ENCODE measurements around the gene ARHGEF33.
A peak's percentile ranks its signal among the peaks of the same experiment; 100 is the strongest.

The ARHGEF33 gene

GRCh38 chr2:38981670-38982357, 92.1 kb downstream of the ARHGEF33 start:
- no peak for DNase-seq (ENCODE audit: insufficient read length, low spot score)
- no peak for TF ChIP-seq POU2F2 (IDR thresholded peaks at IDR 0.05; ENCODE audit: low read depth, low read length)
- TF ChIP-seq POLR2AphosphoS5 (IDR thresholded peaks at IDR 0.05; ENCODE audit: low read depth, low read length): no peak
- no peak for TF ChIP-seq TAF1 (IDR thresholded peaks at IDR 0.05; ENCODE audit: low read depth, low read length)
- no peak for TF ChIP-seq SPI1 (IDR thresholded peaks at IDR 0.05; ENCODE audit: low read depth, low read length)
- TF ChIP-seq POLR2A (IDR thresholded peaks at IDR 0.05; ENCODE audit: low read depth, low read length): no peak
- TF ChIP-seq PAX5 (IDR thresholded peaks at IDR 0.05; ENCODE audit: insufficient read depth, low read length, severe bottlenecking): no peak
- FAIRE-seq: no peak

- no peak for DNase-seq (ENCODE audit: insufficient read length, low spot score)
- no peak for TF ChIP-seq POLR2A (IDR thresholded peaks at IDR 0.05; ENCODE audit: low read depth, low read length)
- no peak for TF ChIP-seq TAF1 (IDR thresholded peaks at IDR 0.05; ENCODE audit: low read depth, low read length)
- TF ChIP-seq POLR2AphosphoS5 (IDR thresholded peaks at IDR 0.05; ENCODE audit: low read depth, low read length): no peak
- TF ChIP-seq SPI1 (IDR thresholded peaks at IDR 0.05; ENCODE audit: low read depth, low read length): no peak
- FAIRE-seq: no peak
Observed at GRCh38 chr2:38982498-38982897, 92.8 kb downstream of the ARHGEF33 start.

- no peak for FAIRE-seq
- no peak for TF ChIP-seq SPI1 (IDR thresholded peaks at IDR 0.05; ENCODE audit: low read depth, low read length)
- no peak for TF ChIP-seq POU2F2 (IDR thresholded peaks at IDR 0.05; ENCODE audit: low read depth, low read length)
- TF ChIP-seq TAF1 (IDR thresholded peaks at IDR 0.05; ENCODE audit: low read depth, low read length): no peak
- TF ChIP-seq PAX5 (IDR thresholded peaks at IDR 0.05; ENCODE audit: insufficient read depth, low read length, severe bottlenecking): no peak
- TF ChIP-seq POLR2AphosphoS5 (IDR thresholded peaks at IDR 0.05; ENCODE audit: low read depth, low read length): no peak
- TF ChIP-seq POLR2A (IDR thresholded peaks at IDR 0.05; ENCODE audit: low read depth, low read length): no peak
- DNase-seq (ENCODE audit: insufficient read length, low spot score): no peak
Observed at GRCh38 chr2:38988716-38989115, 99.0 kb downstream of the ARHGEF33 start.

- TF ChIP-seq PAX5 (IDR thresholded peaks at IDR 0.05; ENCODE audit: insufficient read depth, low read length, severe bottlenecking) (no peak), POLR2A (IDR thresholded peaks at IDR 0.05; ENCODE audit: low read depth, low read length) (no peak), POLR2AphosphoS5 (IDR thresholded peaks at IDR 0.05; ENCODE audit: low read depth, low read length) (no peak), TAF1 (IDR thresholded peaks at IDR 0.05; ENCODE audit: low read depth, low read length) (no peak), SPI1 (IDR thresholded peaks at IDR 0.05; ENCODE audit: low read depth, low read length) (no peak), POU2F2 (IDR thresholded peaks at IDR 0.05; ENCODE audit: low read depth, low read length) (no peak)
- FAIRE-seq: no peak
- DNase-seq (ENCODE audit: insufficient read length, low spot score): no peak
Observed at GRCh38 chr2:38991899-38992298, 102.2 kb downstream of the ARHGEF33 start.

- no peak for DNase-seq (ENCODE audit: insufficient read length, low spot score)
- no peak for TF ChIP-seq TAF1 (IDR thresholded peaks at IDR 0.05; ENCODE audit: low read depth, low read length)
- TF ChIP-seq PAX5 (IDR thresholded peaks at IDR 0.05; ENCODE audit: insufficient read depth, low read length, severe bottlenecking): no peak
- no peak for TF ChIP-seq SPI1 (IDR thresholded peaks at IDR 0.05; ENCODE audit: low read depth, low read length)
- no peak for TF ChIP-seq POLR2A (IDR thresholded peaks at IDR 0.05; ENCODE audit: low read depth, low read length)
- no peak for TF ChIP-seq POLR2AphosphoS5 (IDR thresholded peaks at IDR 0.05; ENCODE audit: low read depth, low read length)
- TF ChIP-seq POU2F2 (IDR thresholded peaks at IDR 0.05; ENCODE audit: low read depth, low read length): no peak
- no peak for FAIRE-seq
Observed at GRCh38 chr2:38997781-38998180, 108.1 kb downstream of the ARHGEF33 start.

GRCh38 chr2:39000552-39000951, 110.9 kb downstream of the ARHGEF33 start:
- TF ChIP-seq SPI1 (IDR thresholded peaks at IDR 0.05; ENCODE audit: low read depth, low read length) (0 out of 2 replicates have a peak, but pooled peaks have one; percentile 27), POU2F2 (IDR thresholded peaks at IDR 0.05; ENCODE audit: low read depth, low read length) (no peak)
- no peak for FAIRE-seq

GRCh38 chr2:39007875-39008504, 118.3 kb downstream of the ARHGEF33 start:
- TF ChIP-seq PAX5 (IDR thresholded peaks at IDR 0.05; ENCODE audit: insufficient read depth, low read length, severe bottlenecking): no peak
- no peak for TF ChIP-seq TAF1 (IDR thresholded peaks at IDR 0.05; ENCODE audit: low read depth, low read length)
- FAIRE-seq: peak; percentile 61
- DNase-seq (ENCODE audit: insufficient read length, low spot score): no peak

More at GRCh38 chr2:39000552-39000951, 110.9 kb downstream of the ARHGEF33 start:
- no peak for DNase-seq (ENCODE audit: insufficient read length, low spot score)

- no peak for DNase-seq (ENCODE audit: insufficient read length, low spot score)
- TF ChIP-seq SPI1 (IDR thresholded peaks at IDR 0.05; ENCODE audit: low read depth, low read length): peak; percentile 43; the same call in 1 of the 2 replicates
- TF ChIP-seq TAF1 (IDR thresholded peaks at IDR 0.05; ENCODE audit: low read depth, low read length): no peak
- peak; percentile 31 for FAIRE-seq
Observed at GRCh38 chr2:39008665-39009064, 119.0 kb downstream of the ARHGEF33 start.

GRCh38 chr2:39013871-39014270, 124.2 kb downstream of the ARHGEF33 start:
- DNase-seq (ENCODE audit: insufficient read length, low spot score) (no peak), FAIRE-seq (no peak)
- TF ChIP-seq POU2F2 (IDR thresholded peaks at IDR 0.05; ENCODE audit: low read depth, low read length): no peak
- TF ChIP-seq TAF1 (IDR thresholded peaks at IDR 0.05; ENCODE audit: low read depth, low read length): no peak
- TF ChIP-seq POLR2AphosphoS5 (IDR thresholded peaks at IDR 0.05; ENCODE audit: low read depth, low read length): no peak
- no peak for TF ChIP-seq PAX5 (IDR thresholded peaks at IDR 0.05; ENCODE audit: insufficient read depth, low read length, severe bottlenecking)
- no peak for TF ChIP-seq POLR2A (IDR thresholded peaks at IDR 0.05; ENCODE audit: low read depth, low read length)
- TF ChIP-seq SPI1 (IDR thresholded peaks at IDR 0.05; ENCODE audit: low read depth, low read length): no peak

- FAIRE-seq (no peak), DNase-seq (ENCODE audit: insufficient read length, low spot score) (no peak)
- no peak for TF ChIP-seq PAX5 (IDR thresholded peaks at IDR 0.05; ENCODE audit: insufficient read depth, low read length, severe bottlenecking)
- TF ChIP-seq POLR2A (IDR thresholded peaks at IDR 0.05; ENCODE audit: low read depth, low read length): no peak
- no peak for TF ChIP-seq POU2F2 (IDR thresholded peaks at IDR 0.05; ENCODE audit: low read depth, low read length)
- no peak for TF ChIP-seq SPI1 (IDR thresholded peaks at IDR 0.05; ENCODE audit: low read depth, low read length)
- TF ChIP-seq TAF1 (IDR thresholded peaks at IDR 0.05; ENCODE audit: low read depth, low read length): no peak
Observed at GRCh38 chr2:39015424-39015823, 125.7 kb downstream of the ARHGEF33 start.
